Endothelial cell of umbilical vein (primary cell): ENCODE results near the gene ZNF814. TPM values are rescaled to one million over a fixed set of nuclear protein-coding genes. Genes with fewer than 3 reads are reported as not detected.
A peak's percentile ranks its signal among the peaks of the same experiment; 100 is the strongest.
"Not testable (repeated sequence)": the region's sequence is repeated elsewhere in the genome, so short reads cannot be mapped to it uniquely, and the experiment has no call there.

Experiments used
- BruUV-seq: library from RNA; stranded (reverse); fragments of 400-500 nt; replicated peaks from 2 replicates; lab custom pipeline; 2021; lab: Mats Ljungman, UMichigan
- CTCF ChIA-PET: fragments of 300-600, 350-600 bp; sonication (Branson Sonifier 250); formaldehyde crosslinking; loops from one replicate; lab custom pipeline; 2021; ENCODE audit warnings: antibody characterized with exemption, inconsistent platforms; lab: Charles Lee
- POLR2A ChIA-PET: fragments of 300-600, 350-600 bp; sonication (Branson Sonifier 250); formaldehyde crosslinking; loops from one replicate; lab custom pipeline; 2021; ENCODE audit warnings: antibody characterized with exemption, inconsistent platforms; lab: Charles Lee
- DNase-seq: peaks from one replicate; pipeline ENCODE4 v3.0.0-alpha.2; 2011; ENCODE audit warnings: low read depth, low spot score
- FAIRE-seq: peaks from 2 replicates; lab custom pipeline; 2011; peaks lifted over from hg19 to GRCh38; lab: Jason Lieb, UNC
- H2AFZ ChIP-seq: 2 replicates; pipeline ENCODE4 v1.6.0; 2012; ENCODE audit warnings: low read depth, low read length, control low read depth, inconsistent platforms
- H3K27ac ChIP-seq: 2 replicates; pipeline ENCODE4 v1.5.1; 2011; ENCODE audit warnings: low read depth, mild to moderate bottlenecking, control low read depth, low read length, moderate library complexity; ENCODE audit not compliant: insufficient read depth
- H3K27me3 ChIP-seq, 2 experiments: 2 replicates each; pipeline versions ENCODE4 v1.6.0 to v1.6.1; 2011; ENCODE audit warnings: low read length in 2 of 2, mixed read lengths in 1 of 2; ENCODE audit not compliant: control insufficient read depth in 2 of 2, insufficient read depth in 2 of 2
- H3K36me3 ChIP-seq, 2 experiments: 2 replicates in 1 of 2; 3 replicates in 1 of 2; pipeline ENCODE4 v1.5.1; 2011; ENCODE audit warnings: low read length in 2 of 2, mild to moderate bottlenecking in 1 of 2, moderate library complexity in 1 of 2; ENCODE audit not compliant: control insufficient read depth in 2 of 2, insufficient read depth in 2 of 2; ENCODE audit errors: extremely low read depth in 1 of 2
- H3K4me1 ChIP-seq: 3 replicates; pipeline ENCODE4 v1.5.1; 2011; ENCODE audit warnings: mild to moderate bottlenecking, low read length; ENCODE audit not compliant: control insufficient read depth, insufficient read depth; ENCODE audit errors: extremely low read depth
- H3K4me2 ChIP-seq: 2 replicates; pipeline ENCODE4 v1.6.1; 2011; ENCODE audit warnings: low read length, control low read depth, mixed read lengths; ENCODE audit not compliant: insufficient read depth
- H3K4me3 ChIP-seq, 3 experiments: fragments of 200-600 bp in 1 of 3; sonication (generic), shearing (Covaris generic) in 1 of 3; replicated peaks in 1 of 3; 2 replicates each; pipeline ENCODE4 v1.5.1; 2011 to 2016; ENCODE audit warnings: control low read depth in 3 of 3, low read length in 3 of 3, mild to moderate bottlenecking in 2 of 3, inconsistent platforms in 1 of 3, low read depth in 1 of 3, moderate library complexity in 1 of 3; ENCODE audit not compliant: insufficient read depth in 1 of 3
- H3K79me2 ChIP-seq: 2 replicates; pipeline ENCODE4 v1.6.0; 2012; ENCODE audit warnings: low read length, inconsistent platforms; ENCODE audit not compliant: control insufficient read depth, insufficient read depth
- H3K9ac ChIP-seq: replicated peaks from 2 replicates; pipeline ENCODE3; 2011; ENCODE audit warnings: low read length, control low read depth; ENCODE audit not compliant: insufficient read depth; ENCODE audit errors: extremely low read depth
- H3K9me1 ChIP-seq: replicated peaks from 3 replicates; pipeline ENCODE4 v1.6.0; 2011; ENCODE audit warnings: mild to moderate bottlenecking, low read length; ENCODE audit not compliant: control insufficient read depth, insufficient read depth; ENCODE audit errors: extremely low read depth
- H3K9me3 ChIP-seq: replicated peaks from 2 replicates; pipeline ENCODE4 v1.5.1; 2012; ENCODE audit warnings: low read length, inconsistent platforms; ENCODE audit not compliant: control insufficient read depth, insufficient read depth
- H4K20me1 ChIP-seq: replicated peaks from 2 replicates; pipeline ENCODE3; 2011; ENCODE audit warnings: mild to moderate bottlenecking, low read length; ENCODE audit not compliant: control insufficient read depth, insufficient read depth; ENCODE audit errors: extremely low read depth
- FOS ChIP-seq: IDR thresholded peaks from 2 replicates; pipeline ENCODE4 v1.6.1; 2011; ENCODE audit warnings: mild to moderate bottlenecking, low read length, moderate library complexity, borderline replicate concordance; ENCODE audit not compliant: insufficient read depth
- GATA2 ChIP-seq: IDR thresholded peaks from 2 replicates; pipeline ENCODE4 v1.7.0; 2011; ENCODE audit warnings: low read depth, mild to moderate bottlenecking, moderate library complexity, mixed read lengths, low read length; ENCODE audit not compliant: insufficient read length, insufficient read depth
- JUN ChIP-seq: IDR thresholded peaks from 2 replicates; pipeline ENCODE4 v1.6.1; 2011; ENCODE audit warnings: borderline replicate concordance, low read depth; ENCODE audit not compliant: insufficient read length, insufficient read depth
- MYC ChIP-seq: IDR thresholded peaks from one replicate; pipeline ENCODE4 v1.6.1; 2011; ENCODE audit warnings: mild to moderate bottlenecking, low read depth, low read length
- POLR2A ChIP-seq: IDR thresholded peaks from 2 replicates; pipeline ENCODE4 v1.6.1; 2012; ENCODE audit warnings: low read depth, mild to moderate bottlenecking, control low read depth, low read length
- dilution Hi-C: fragments of 300-500 bp; cut with MboI; formaldehyde crosslinking; loops from one replicate; pipeline ENCODE4 v1.15.0; 2019; ENCODE audit warnings: low sequenced_read_pairs; ENCODE audit not compliant: extremely low pct_ligation_motif_present
- intact Hi-C: fragments of 100-400 bp; cut with micrococcal nuclease; formaldehyde crosslinking; loops from one replicate; pipeline ENCODE4 v1.10.0; 2022
- polyA plus RNA-seq, 4 experiments: library from polyadenylated mRNA; depleted of rRNA in 3 of 4; stranded (reverse) in 3 of 4; unstranded in 1 of 4; fragments of >200 nt; gene quantifications; 2 replicates each; pipeline versions ENCODE4 v1.2.1 to v1.2.3, GENCODE V29; 2011 to 2012; ENCODE audit warnings: missing spikeins in 1 of 4
- total RNA-seq: library from RNA; stranded (reverse); gene quantifications from 2 replicates; pipeline ENCODE4 v1.2.3, GENCODE V29; 2021
- TF ChIP-seq, protein P1 (sequence below), 2 donors: IDR thresholded peaks; 1 replicate in 1 of 2; 2 replicates in 1 of 2; pipeline ENCODE4 v1.5.1; 2011; ENCODE audit warnings: low read length in 2 of 2, mild to moderate bottlenecking in 2 of 2, moderate library complexity in 2 of 2, control low read depth in 1 of 2, inconsistent platforms in 1 of 2, low read depth in 1 of 2; ENCODE audit not compliant: insufficient read depth in 1 of 2; ENCODE audit errors: extremely low read depth in 1 of 2

Gene ZNF814
- total and polyA plus RNA-seq, 2 donors (not counting 3 experiments of a cell fraction or from before 2014, with no cell fraction given), result 5.7 to 7.9 TPM

DNA sequence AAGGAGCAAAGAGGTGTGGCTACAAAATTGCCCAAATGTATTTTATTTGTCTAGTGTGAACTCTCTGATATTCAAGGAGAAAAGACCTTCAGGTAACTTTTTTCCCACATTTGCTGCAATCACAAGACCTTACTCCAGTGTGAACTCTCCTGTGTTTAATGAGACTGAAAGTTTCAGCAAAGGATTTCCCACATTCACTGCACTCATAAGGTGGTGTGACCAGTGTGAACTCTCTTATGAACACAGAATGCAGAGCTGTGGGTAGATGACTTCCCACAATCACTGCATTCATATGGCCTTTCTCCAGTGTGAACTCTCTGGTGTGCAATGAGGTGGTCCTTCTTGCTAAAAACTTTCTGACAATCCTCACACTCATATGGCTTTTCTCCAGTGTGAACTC lies 16.4 kb downstream of the ZNF814 start:
- Histone ChIP-seq H2AFZ (no peak overlapping the region), H3K9me1 (no peaks in the 10 kb centered on the region), H3K4me1 (no peaks in the 10 kb centered on the region), H3K36me3 (peaks cover 2 to 8% of the 10 kb centered on the region in 2 experiments), H3K4me2 (no peak overlapping the region), H3K27ac (no peak overlapping the region), H3K4me3 (no peak overlapping the region), H3K9ac (no peak overlapping the region), H3K9me3 (peaks cover 27% of the 10 kb centered on the region), H3K27me3 (no peaks in the 10 kb centered on the region), H3K79me2 (no peaks in the 10 kb centered on the region), H4K20me1 (no peaks in the 10 kb centered on the region)
- ChIA-PET CTCF (no interaction called here), POLR2A (no interaction called here)
- intact Hi-C loops (no loop called here), dilution Hi-C loops (no loop called here)
- DNase-seq (no peak), FAIRE-seq (no peak)
- TF ChIP-seq, protein P1, sequence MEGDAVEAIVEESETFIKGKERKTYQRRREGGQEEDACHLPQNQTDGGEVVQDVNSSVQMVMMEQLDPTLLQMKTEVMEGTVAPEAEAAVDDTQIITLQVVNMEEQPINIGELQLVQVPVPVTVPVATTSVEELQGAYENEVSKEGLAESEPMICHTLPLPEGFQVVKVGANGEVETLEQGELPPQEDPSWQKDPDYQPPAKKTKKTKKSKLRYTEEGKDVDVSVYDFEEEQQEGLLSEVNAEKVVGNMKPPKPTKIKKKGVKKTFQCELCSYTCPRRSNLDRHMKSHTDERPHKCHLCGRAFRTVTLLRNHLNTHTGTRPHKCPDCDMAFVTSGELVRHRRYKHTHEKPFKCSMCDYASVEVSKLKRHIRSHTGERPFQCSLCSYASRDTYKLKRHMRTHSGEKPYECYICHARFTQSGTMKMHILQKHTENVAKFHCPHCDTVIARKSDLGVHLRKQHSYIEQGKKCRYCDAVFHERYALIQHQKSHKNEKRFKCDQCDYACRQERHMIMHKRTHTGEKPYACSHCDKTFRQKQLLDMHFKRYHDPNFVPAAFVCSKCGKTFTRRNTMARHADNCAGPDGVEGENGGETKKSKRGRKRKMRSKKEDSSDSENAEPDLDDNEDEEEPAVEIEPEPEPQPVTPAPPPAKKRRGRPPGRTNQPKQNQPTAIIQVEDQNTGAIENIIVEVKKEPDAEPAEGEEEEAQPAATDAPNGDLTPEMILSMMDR (IDR thresholded peaks at IDR 0.05; ENCODE audit: extremely low read depth in 1 of 2, insufficient read depth in 1 of 2, low read depth in 1 of 2, low read length in 2 of 2), result no peak
- TF ChIP-seq GATA2, result no peak
- TF ChIP-seq POLR2A, result peak; percentile 22
- TF ChIP-seq FOS, result no peak
- no TSS peak for BruUV-seq

DNA sequence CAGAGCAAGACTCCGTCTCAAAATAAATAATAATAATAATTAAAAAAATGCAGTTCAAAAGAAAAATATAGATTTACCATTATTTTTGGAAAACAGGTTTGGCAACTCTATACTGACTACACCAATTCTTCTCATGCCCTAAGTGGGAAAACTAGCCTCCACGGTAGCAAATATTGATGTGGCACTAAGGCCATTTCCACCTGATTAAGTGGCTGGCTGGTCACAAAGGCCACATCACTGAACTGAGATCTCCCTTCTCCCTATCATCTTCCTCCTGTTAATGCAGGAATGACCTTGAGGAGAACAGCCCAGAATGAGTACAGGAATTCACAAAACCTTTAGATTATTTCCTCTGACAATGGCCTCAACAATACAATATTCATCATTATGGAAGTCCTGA lies 18.6 kb downstream of the ZNF814 start:
- Histone ChIP-seq H3K27ac (no peak overlapping the region), H3K4me3 (no peak overlapping the region), H3K27me3 (no peaks in the 10 kb centered on the region), H3K4me2 (no peak overlapping the region), H4K20me1 (no peaks in the 10 kb centered on the region), H2AFZ (no peak overlapping the region), H3K36me3 (peaks cover 13% of the 10 kb centered on the region in 2 experiments), H3K79me2 (no peaks in the 10 kb centered on the region), H3K9me1 (no peaks in the 10 kb centered on the region), H3K9me3 (peaks cover 31% of the 10 kb centered on the region), H3K9ac (no peak overlapping the region), H3K4me1 (no peaks in the 10 kb centered on the region)
- BruUV-seq, result no TSS peak
- TF ChIP-seq JUN (no peak), FOS (no peak), MYC (no peak)
- TF ChIP-seq, protein P1 (IDR thresholded peaks at IDR 0.05; ENCODE audit: extremely low read depth in 1 of 2, insufficient read depth in 1 of 2, low read depth in 1 of 2, low read length in 2 of 2), result no peak
- CTCF ChIA-PET, result no interaction called here
- FAIRE-seq, result no peak
- DNase-seq, result no peak
- dilution Hi-C loops, result no loop called here
- POLR2A ChIA-PET, result no interaction called here
- intact Hi-C loops, result no loop called here

DNA sequence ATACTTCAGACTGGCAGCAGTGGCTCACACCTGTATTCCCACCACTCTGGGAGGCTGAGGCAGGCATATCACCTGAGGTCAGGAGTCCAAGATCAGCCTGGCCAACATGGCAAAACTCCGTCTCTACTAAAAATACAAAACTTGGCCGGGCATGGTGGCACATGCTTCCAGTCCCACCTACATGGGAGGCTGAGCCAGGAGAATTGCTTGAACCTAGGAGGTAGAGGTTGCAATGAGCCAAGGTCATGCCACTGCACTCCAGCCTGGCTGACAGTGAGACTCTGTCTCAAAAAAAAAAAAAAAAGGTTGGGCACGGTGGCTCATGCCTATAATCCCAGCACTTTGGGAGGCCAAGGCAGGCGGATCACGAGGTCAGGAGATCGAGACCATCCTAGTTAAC lies 19.2 kb downstream of the ZNF814 start:
- not testable (repeated sequence) for BruUV-seq, FAIRE-seq

More for the DNA sequence above, 19.2 kb downstream of the ZNF814 start:
- H3K79me2 ChIP-seq, H3K27me3 ChIP-seq, DNase-seq, H2AFZ ChIP-seq, H3K4me1 ChIP-seq, H4K20me1 ChIP-seq, H3K4me2 ChIP-seq, H3K27ac ChIP-seq, H3K9ac ChIP-seq, H3K9me1 ChIP-seq, CTCF ChIA-PET, H3K4me3 ChIP-seq, dilution Hi-C loops, intact Hi-C loops: not testable (repeated sequence)
- Histone ChIP-seq H3K9me3 (peaks cover 31% of the 10 kb centered on the region), H3K36me3 (peaks cover 13% of the 10 kb centered on the region in 2 experiments)
- POLR2A ChIA-PET, result interaction anchor here (0.6 kb wide), 1 partner anchor 231 kb away, joined by 9 read pairs; no protein-coding TSS in a partner anchor
